MM.1S (cell line): ENCODE data around the gene DCP1B.
"Not testable (repeated sequence)": the region's sequence is repeated elsewhere in the genome, so short reads cannot be mapped to it uniquely, and the experiment has no call there.

Experiments used
- CTCF ChIP-seq: fragments of 300-600 bp; sonication (generic); IDR thresholded peaks from 2 replicates; pipeline ENCODE4 v1.5.1; 2016; ENCODE audit warnings: antibody characterized with exemption, low read length, mixed read lengths
- EZH2phosphoT487 ChIP-seq: fragments of 300-600 bp; sonication (generic); IDR thresholded peaks from 2 replicates; pipeline ENCODE4 v1.6.1; 2018; ENCODE audit warnings: antibody characterized with exemption, low read length

GRCh38 chr12:1945502-1945901 lies 58.8 kb downstream of the DCP1B start:
- not testable (repeated sequence) for TF ChIP-seq CTCF, EZH2phosphoT487
